ENCODE measurements around the gene POU2AF1. TPM values are rescaled to one million over a fixed set of nuclear protein-coding genes. Genes with fewer than 3 reads are reported as not detected.
A peak's percentile ranks its signal among the peaks of the same experiment; 100 is the strongest.

The POU2AF1 gene
- polyA plus RNA-seq, 1 donor from 2014 or later: 194 TPM

DNA sequence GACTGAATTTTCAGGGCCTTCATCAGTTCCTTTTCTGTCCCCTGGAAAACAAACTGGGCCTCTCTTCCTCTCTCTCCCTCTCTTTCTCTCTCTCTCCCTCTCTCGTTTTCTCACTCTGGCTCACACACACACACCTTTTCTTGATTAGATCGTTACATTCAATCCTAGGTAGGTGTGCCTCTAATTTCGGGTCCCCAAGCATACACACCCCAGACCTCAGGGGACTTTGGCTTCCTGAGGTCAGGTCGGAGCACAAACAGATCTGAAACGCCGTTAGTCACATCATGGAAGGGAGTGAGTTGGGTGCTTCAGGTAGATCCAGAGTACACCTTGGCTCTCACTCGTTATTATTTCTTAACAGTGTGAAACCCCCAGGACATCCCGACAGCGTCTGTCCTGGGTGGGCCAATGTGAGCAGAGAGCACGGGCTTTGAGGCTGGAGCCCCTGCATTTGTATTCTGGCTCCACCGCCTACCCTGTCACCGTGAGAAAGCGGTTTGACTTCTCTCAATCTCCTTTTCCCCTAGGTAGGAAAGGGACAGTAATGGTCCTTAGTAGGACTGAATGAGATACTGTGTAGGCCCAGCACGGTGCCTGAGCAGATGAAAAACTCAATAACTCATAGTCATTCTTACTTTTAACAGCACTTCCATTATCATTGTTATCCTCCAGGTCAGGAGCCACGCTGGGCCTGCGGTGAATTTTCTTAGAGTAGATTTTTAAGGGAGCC lies 37.3 kb upstream of the POU2AF1 start:
- peaks cover 60 to 93% (median 91%) of the 10 kb centered on the region in 3 donors for H3K4me1 Mint-ChIP-seq
- H3K4me3 Mint-ChIP-seq: peak overlapping the region; percentile 69 to 90 (median 83)
- H3K9me3 Mint-ChIP-seq: no peaks in the 10 kb centered on the region
- peak overlapping the region; percentile 84 to 99 (median 97) for H3K27ac Mint-ChIP-seq
- no peaks in the 10 kb centered on the region for H3K36me3 Mint-ChIP-seq
- H3K27me3 Mint-ChIP-seq: no peaks in the 10 kb centered on the region

DNA sequence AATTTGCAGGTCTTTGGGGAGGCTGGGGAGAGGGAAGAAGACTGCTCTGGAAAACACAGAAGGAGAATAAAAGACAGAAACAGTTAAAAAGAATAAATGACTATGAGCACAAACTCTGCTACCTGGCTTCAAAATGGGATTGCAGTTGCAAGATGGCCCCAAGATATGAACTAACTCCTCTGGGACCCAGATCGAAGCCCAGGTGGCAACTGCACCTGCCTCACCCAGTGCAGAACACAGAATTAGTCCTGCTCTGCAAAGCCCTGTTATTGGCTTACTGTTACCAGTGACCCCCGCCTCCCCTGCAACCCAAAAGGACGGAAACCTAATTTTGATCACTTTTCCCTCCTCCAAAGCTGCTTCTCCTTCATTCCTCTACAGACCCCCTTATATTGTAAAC lies 35.9 kb upstream of the POU2AF1 start:
- Mint-ChIP-seq H3K36me3 (no peaks in the 10 kb centered on the region), H3K9me3 (no peaks in the 10 kb centered on the region), H3K4me1 (peaks cover 75 to 91% (median 91%) of the 10 kb centered on the region in 3 donors), H3K4me3 (peak overlapping the region; percentile 75 to 90 (median 80)), H3K27ac (peak overlapping the region; percentile 84 to 99 (median 97)), H3K27me3 (no peaks in the 10 kb centered on the region)

DNA sequence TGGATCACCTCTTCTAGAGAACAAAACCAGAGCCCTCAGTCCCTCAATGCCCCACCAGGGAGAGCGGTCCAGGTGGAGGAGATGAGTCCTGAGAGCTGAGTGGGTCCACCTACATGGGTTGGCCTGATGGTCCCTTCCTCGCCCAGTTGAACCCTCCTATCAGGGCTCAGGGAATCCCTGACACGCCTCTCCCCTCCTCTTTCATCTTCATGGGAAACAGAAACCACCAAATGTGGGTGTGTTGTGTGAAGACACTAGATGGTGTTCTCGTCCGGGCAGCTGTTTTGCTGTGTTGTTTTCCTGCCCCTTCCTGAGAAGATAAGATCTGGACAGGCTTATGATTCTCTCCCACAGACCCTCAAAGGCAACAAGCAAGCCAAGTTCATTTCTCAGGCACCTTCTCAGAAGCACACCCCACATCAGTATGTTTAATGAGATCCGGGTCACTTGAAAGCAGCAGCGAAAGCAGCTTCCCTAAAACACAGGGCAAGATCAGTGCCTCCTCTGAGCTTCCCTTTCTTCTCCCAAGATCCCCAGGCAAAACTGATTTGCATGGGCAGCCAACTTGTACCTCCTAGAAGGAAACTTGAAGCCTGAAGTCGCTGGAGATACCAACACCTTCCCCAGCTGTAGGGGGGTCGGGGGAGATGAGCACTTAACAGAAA lies 35.3 kb upstream of the POU2AF1 start:
- H3K27me3 Mint-ChIP-seq: no peaks in the 10 kb centered on the region
- H3K27ac Mint-ChIP-seq: peak overlapping the region; percentile 84 to 99 (median 97)
- H3K9me3 Mint-ChIP-seq: no peaks in the 10 kb centered on the region
- peak overlapping the region; percentile 75 to 90 (median 80) for H3K4me3 Mint-ChIP-seq
- peaks cover 80 to 91% (median 91%) of the 10 kb centered on the region in 3 donors for H3K4me1 Mint-ChIP-seq
- H3K36me3 Mint-ChIP-seq: no peaks in the 10 kb centered on the region

DNA sequence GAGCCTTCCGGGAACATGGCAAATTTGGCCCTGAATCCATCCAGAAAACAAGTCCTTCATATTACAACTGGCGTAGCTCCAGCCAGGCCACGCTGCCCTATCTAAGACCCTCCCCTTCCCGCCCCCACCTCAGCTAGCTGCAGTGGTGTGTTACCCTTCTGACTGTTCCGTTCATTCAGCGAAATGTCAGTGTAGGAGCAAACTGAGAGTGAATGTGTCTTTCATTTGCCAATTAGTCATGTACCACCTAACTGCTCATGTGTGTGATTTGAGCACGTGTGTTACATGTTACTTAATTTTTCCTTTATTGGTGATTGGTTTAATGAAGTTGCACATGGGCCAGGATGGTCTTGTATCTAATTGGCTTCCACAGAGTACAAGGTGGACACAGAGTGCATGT lies 34.8 kb upstream of the POU2AF1 start:
- Mint-ChIP-seq H3K4me3 (peak overlapping the region in 3 of 4 donors; percentile 79 to 90 (median 81)), H3K27ac (peak overlapping the region; percentile 84 to 99 (median 97)), H3K27me3 (no peaks in the 10 kb centered on the region), H3K9me3 (peaks cover 0 to 1% (median 0%) of the 10 kb centered on the region in 3 donors), H3K36me3 (no peaks in the 10 kb centered on the region), H3K4me1 (peaks cover 84 to 91% (median 91%) of the 10 kb centered on the region in 3 donors)

DNA sequence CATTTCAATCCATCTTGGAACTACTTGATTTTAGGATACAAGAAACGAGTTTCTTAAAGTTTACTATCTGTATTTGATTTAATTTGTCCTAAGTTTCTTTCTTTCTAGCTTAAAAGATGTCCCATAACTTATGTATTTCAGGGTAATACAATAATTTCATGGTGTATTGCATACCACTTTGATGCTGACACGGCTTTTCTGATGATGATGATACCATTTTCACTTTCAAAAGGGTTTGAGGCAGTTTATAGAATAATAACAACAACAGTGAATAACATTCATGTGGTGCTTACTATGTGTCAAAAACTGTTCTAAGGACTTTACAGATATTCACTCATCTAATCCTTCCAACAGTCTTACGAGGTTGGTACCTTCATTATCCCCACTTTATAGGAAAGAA lies 33.2 kb upstream of the POU2AF1 start:
- Mint-ChIP-seq H3K27me3 (no peaks in the 10 kb centered on the region), H3K9me3 (peaks cover 0 to 2% (median 0%) of the 10 kb centered on the region in 3 donors), H3K36me3 (no peaks in the 10 kb centered on the region), H3K4me3 (peak overlapping the region in 2 of 4 donors; percentile 14 to 59), H3K4me1 (peaks cover 77 to 91% (median 88%) of the 10 kb centered on the region in 3 donors), H3K27ac (peak overlapping the region; percentile 75 to 90 (median 84))

DNA sequence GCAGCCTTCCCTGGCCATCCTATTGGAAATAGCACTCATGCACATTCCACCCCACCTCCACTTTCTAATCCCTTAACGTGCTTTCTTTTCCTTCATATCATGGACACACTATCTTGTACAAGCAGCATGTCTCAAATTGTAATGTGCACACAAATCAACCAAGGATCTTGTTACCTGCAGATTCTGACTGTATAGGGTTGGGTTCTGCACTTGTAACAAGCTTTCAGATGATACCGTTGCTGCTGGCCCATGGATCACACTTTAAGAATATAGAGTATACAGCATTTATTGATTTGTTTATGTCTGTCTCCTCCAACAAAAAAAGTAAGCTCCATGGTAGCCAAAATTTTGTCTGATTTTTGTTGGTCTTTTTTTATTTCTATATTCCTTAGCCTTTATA lies 32.4 kb upstream of the POU2AF1 start:
- no peaks in the 10 kb centered on the region for H3K36me3 Mint-ChIP-seq
- peak overlapping the region in 2 of 4 donors; percentile 75 to 80 for H3K4me3 Mint-ChIP-seq
- H3K27me3 Mint-ChIP-seq: no peaks in the 10 kb centered on the region
- peaks cover 72 to 84% (median 80%) of the 10 kb centered on the region in 3 donors for H3K4me1 Mint-ChIP-seq
- peaks cover 0 to 2% (median 0%) of the 10 kb centered on the region in 3 donors for H3K9me3 Mint-ChIP-seq
- peak overlapping the region; percentile 47 to 88 (median 84) for H3K27ac Mint-ChIP-seq

DNA sequence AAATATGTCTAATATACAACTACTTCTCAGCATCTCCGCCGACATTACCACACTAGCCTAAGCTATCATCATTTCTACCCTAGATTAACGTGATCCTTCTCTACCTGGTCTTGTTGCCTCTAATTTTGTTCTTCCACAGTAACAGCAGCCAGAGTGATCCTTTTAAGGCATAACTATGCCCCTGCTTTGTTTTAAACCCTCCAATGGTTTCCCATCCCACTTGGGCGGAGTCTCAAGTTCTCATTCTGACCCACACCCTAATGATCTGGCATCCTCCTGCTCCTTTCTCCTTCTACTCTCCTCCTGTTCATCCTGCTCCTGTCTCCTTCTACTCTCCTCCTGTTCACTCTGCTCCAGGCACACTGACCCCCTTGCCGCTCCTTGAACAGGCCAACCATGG lies 31.9 kb upstream of the POU2AF1 start:
- H3K27me3 Mint-ChIP-seq: no peaks in the 10 kb centered on the region
- peaks cover 0 to 2% (median 0%) of the 10 kb centered on the region in 3 donors for H3K9me3 Mint-ChIP-seq
- peak overlapping the region in 2 of 4 donors; percentile 75 to 80 for H3K4me3 Mint-ChIP-seq
- H3K4me1 Mint-ChIP-seq: peaks cover 67 to 79% (median 75%) of the 10 kb centered on the region in 3 donors
- no peaks in the 10 kb centered on the region for H3K36me3 Mint-ChIP-seq
- H3K27ac Mint-ChIP-seq: peak overlapping the region; percentile 47 to 84 (median 53)

DNA sequence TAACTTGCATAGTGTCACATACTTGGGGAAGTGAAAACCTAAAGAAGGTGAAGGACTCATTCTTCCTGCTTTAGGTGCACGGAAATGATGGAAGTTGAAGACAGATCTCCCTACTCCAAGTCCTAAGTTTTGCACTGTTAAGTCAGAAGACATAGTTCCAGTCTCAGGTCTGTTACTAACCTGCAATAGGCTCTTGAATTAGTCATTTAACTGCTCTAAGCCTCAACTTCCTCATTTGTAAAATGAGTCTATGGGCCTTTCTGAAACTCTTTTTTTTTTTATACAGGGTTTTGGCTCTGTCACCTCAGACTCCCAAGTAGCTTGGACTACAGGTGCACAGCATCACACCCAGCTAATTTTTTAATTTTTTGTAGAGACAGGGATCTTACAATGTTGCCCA lies 30.8 kb upstream of the POU2AF1 start:
- H3K36me3 Mint-ChIP-seq: no peaks in the 10 kb centered on the region
- H3K27ac Mint-ChIP-seq: peak overlapping the region; percentile 47 to 92 (median 76)
- peak overlapping the region in 3 of 4 donors; percentile 6 to 84 (median 66) for H3K4me3 Mint-ChIP-seq
- peaks cover 0 to 2% (median 0%) of the 10 kb centered on the region in 3 donors for H3K9me3 Mint-ChIP-seq
- H3K27me3 Mint-ChIP-seq: no peaks in the 10 kb centered on the region
- peaks cover 61 to 68% (median 65%) of the 10 kb centered on the region in 3 donors for H3K4me1 Mint-ChIP-seq

DNA sequence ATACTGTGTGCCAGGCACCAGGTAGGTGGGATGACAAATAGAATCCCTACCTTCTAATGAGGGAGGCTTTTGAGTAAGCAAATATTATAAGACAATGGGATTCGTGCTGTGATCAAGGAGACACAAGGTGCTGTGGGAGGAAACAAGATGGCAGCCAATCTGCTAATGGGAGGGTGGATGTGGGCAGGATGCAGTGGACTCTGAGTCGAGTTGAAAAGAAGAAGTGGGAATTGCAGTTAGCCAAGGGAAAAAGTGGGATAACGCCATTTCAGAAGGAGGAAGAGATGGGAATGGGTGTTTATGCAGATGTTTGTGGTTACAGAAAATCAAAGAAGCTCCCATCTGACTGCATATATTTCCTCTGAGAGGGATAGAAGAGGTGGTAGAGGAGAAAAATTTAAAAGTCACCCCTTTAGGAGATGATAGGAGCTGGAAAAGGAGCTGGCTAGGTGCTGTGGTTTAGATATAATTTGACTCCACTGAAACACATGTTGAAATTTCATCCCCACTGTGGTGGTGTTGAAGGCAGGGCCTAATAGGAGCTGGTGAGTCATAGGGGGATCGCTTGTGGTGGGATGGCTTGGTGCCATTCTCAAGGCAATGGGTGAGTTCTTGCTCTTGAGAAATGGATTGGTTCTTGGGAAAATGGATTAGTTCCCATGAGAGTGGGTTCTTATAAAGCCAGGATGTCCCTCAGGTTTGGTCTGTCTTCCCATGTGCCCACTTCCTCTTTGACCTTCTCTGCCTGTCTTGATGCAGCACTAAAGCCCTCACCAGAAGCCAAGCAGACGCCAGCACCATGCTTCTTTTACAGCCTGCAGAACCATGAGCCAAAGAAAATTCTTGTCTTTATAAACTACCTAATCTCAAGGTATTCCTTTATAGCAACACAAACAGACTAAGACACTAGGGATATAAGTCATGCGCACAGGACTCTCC lies 30.0 kb upstream of the POU2AF1 start:
- H3K36me3 Mint-ChIP-seq: no peaks in the 10 kb centered on the region
- peaks cover 58 to 60% (median 59%) of the 10 kb centered on the region in 3 donors for H3K4me1 Mint-ChIP-seq
- H3K4me3 Mint-ChIP-seq: peak overlapping the region in 2 of 4 donors; percentile 71 to 75
- H3K9me3 Mint-ChIP-seq: peaks cover 0 to 2% (median 0%) of the 10 kb centered on the region in 3 donors
- peak overlapping the region in 2 of 3 donors; percentile 47 to 91 for H3K27ac Mint-ChIP-seq
- H3K27me3 Mint-ChIP-seq: no peaks in the 10 kb centered on the region

DNA sequence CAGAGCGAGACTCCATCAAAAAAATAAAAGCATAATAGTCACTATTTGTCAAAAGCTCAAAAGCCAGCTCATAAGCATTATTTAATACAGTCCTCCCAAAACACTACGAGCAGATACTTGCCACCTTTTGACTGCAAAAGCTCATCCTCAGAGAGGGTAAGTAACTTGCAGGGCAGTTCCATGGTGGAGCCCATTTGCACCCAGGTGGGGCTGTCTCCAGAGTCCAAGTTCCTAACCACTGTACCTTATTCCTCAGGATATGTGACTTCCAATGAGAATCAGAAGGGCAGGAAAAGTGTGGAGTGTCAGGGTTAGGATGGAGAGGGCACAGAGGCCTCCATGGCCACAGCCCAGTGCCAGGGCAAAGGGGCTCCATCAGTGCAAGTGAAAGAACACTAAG lies 28.6 kb upstream of the POU2AF1 start:
- H3K4me3 Mint-ChIP-seq: no peak overlapping the region
- no peaks in the 10 kb centered on the region for H3K36me3 Mint-ChIP-seq
- no peak overlapping the region for H3K27ac Mint-ChIP-seq
- H3K27me3 Mint-ChIP-seq: no peaks in the 10 kb centered on the region
- H3K9me3 Mint-ChIP-seq: peaks cover 0 to 7% (median 2%) of the 10 kb centered on the region in 3 donors
- H3K4me1 Mint-ChIP-seq: peaks cover 46 to 48% (median 47%) of the 10 kb centered on the region in 3 donors

DNA sequence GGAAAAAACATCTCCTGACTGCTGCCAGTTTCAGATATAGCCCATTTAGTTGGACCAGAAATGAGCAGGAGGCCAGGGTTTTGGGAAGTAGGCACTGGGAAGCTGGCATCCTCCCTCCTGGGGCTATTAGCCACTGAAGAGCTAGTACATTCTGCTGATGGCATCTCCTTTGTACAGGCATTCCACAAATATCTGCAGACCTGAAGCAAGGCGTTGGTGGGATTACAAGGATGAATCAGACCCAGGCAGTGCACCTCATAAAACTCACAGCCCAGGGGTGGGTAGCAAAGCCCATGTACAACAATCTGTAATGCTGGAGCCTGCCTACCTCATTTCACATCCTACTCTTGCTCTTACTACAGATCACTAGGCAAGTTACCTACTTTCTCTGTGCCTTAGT lies 27.5 kb upstream of the POU2AF1 start:
- Mint-ChIP-seq H3K27ac (peak overlapping the region in 1 of 3 donors; percentile 64), H3K4me1 (peaks cover 38 to 42% (median 39%) of the 10 kb centered on the region in 3 donors), H3K36me3 (no peaks in the 10 kb centered on the region), H3K4me3 (no peak overlapping the region), H3K27me3 (no peaks in the 10 kb centered on the region), H3K9me3 (peaks cover 1 to 7% (median 2%) of the 10 kb centered on the region in 3 donors)

DNA sequence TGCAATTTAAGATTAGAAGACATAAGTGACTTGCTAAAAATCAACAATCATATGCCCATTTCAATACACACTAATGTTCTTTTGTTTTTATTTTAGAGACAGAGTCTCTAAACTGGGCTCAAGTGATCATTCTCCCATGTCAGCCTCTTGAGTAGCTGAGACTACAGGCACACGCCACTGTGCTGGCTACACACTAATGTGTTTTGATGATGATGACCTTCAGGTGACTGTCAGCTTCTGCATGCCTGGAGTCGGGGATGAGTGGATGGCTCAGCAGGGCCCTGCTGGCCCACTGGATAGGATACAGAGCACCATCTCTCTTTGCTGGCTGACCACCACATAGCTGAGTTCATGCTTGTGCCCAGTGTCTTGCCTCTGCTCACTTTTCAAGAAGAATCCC lies 27.0 kb upstream of the POU2AF1 start:
- Mint-ChIP-seq H3K36me3 (no peaks in the 10 kb centered on the region), H3K4me1 (peaks cover 34 to 38% (median 34%) of the 10 kb centered on the region in 3 donors), H3K27ac (peak overlapping the region in 1 of 3 donors; percentile 64), H3K4me3 (no peak overlapping the region), H3K9me3 (peaks cover 1 to 7% (median 2%) of the 10 kb centered on the region in 3 donors), H3K27me3 (no peaks in the 10 kb centered on the region)

DNA sequence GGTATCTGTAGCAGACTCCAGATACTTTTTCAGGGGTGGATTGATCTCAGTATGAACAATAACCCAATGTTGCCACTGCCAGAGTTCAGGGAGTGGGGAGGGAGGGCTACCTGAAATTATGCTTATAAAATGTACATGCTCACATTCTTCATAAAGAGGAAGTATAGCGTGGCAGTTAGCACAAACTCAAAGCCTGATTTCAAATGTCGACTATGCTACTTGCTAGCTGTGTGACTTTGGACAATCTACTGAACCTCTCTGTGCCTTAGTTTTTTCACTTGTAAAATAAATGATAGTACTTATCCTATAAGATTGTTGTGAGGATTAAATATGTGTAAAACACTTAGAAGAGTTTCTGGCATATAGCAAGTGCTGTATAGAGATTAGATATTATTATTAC lies 26.5 kb upstream of the POU2AF1 start:
- H3K27ac Mint-ChIP-seq: no peak overlapping the region
- no peaks in the 10 kb centered on the region for H3K36me3 Mint-ChIP-seq
- no peaks in the 10 kb centered on the region for H3K27me3 Mint-ChIP-seq
- H3K4me1 Mint-ChIP-seq: peaks cover 32 to 36% (median 33%) of the 10 kb centered on the region in 3 donors
- H3K4me3 Mint-ChIP-seq: no peak overlapping the region
- peaks cover 1 to 7% (median 2%) of the 10 kb centered on the region in 3 donors for H3K9me3 Mint-ChIP-seq

DNA sequence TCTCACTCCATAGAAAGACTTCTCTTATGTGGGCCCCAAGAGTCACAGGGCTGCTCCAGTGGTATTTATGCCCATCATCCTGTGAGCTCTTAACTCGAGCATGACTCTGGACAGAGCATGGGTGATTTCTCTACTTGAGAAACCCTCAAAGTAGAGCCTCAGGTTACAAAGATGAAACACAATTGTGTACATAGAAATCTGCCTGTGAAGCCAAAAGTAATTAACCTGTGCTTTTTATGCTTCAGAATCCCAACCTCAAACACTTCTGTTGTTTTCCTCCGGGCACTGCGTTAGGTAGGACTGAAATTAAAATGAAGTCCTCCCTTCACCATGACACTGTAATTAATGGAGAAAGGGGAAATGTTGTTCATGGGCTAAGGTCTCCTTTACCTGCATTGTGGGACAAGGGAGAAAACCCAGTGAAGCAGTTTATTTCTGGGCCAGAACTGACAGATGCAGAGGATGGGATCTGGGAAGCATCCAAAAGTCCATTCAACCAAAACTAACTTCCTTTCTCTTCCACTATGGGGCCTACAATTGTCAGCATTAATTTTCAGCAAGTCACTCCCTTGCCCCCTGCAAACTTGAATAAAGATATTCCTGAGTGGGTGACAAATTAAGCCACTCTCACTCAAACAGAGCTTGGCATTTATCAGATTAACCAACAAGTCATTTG lies 24.1 kb upstream of the POU2AF1 start:
- Mint-ChIP-seq H3K4me1 (peaks cover 29 to 34% (median 33%) of the 10 kb centered on the region in 3 donors), H3K27me3 (no peaks in the 10 kb centered on the region), H3K9me3 (peaks cover 0 to 7% (median 1%) of the 10 kb centered on the region in 3 donors), H3K36me3 (peaks cover 3% of the 10 kb centered on the region), H3K27ac (no peak overlapping the region), H3K4me3 (no peak overlapping the region)
